Gastrocnemius medialis (tissue), 4 donors: ENCODE results near the gene NDUFC2. TPM values are rescaled to one million over a fixed set of nuclear protein-coding genes. Genes with fewer than 3 reads are reported as not detected.

Source experiments
- ATAC-seq, 2 donors: fragments of 150-250 bp; one replicate each; pipeline ENCODE4 v1.9.1; 2016
- DNase-seq, 2 donors: peaks; one replicate each; pipeline ENCODE4 v3.0.0-alpha.2; 2019
- H3K27ac ChIP-seq, 4 donors: fragments of 200-600 bp; sonication (generic); 1 replicate in 1 of 4; 2 replicates in 3 of 4; pipeline ENCODE4 v1.5.1; 2016 to 2018; ENCODE audit warnings: mild to moderate bottlenecking in 2 of 4, moderate library complexity in 1 of 4
- H3K27me3 ChIP-seq, 3 donors: fragments of 200-600 bp; sonication (generic) in 2 of 3; 1 replicate in 1 of 3; 2 replicates in 2 of 3; pipeline versions ENCODE4 v1.5.1 to v1.6.0; 2016 to 2019; ENCODE audit warnings: mild to moderate bottlenecking in 1 of 3, moderate library complexity in 1 of 3
- H3K36me3 ChIP-seq, 2 donors: fragments of 200-600 bp; sonication (generic) in 1 of 2; one replicate each; pipeline ENCODE4 v1.5.1; 2017 to 2018
- H3K4me1 ChIP-seq, 2 donors: fragments of 200-600 bp; sonication (generic) in 1 of 2; one replicate each; pipeline ENCODE4 v1.5.1; 2016 to 2017; ENCODE audit warnings: mild to moderate bottlenecking in 2 of 2
- H3K4me3 ChIP-seq, 4 donors: fragments of 200-600 bp; sonication (generic) in 3 of 4; 1 replicate in 1 of 4; 2 replicates in 3 of 4; pipeline ENCODE4 v1.5.1; 2016 to 2019; ENCODE audit warnings: mild to moderate bottlenecking in 2 of 4
- H3K9me3 ChIP-seq, 3 donors: fragments of 200-600 bp; sonication (generic) in 2 of 3; 1 replicate in 1 of 3; 2 replicates in 2 of 3; pipeline ENCODE4 v1.5.1; 2016 to 2019
- CTCF ChIP-seq, 5 experiments: fragments of 450-650 bp in 3 of 5; fragments of 200-600 bp in 2 of 5; sonication (generic) in 2 of 5; IDR thresholded peaks in 4 of 5; conservative IDR thresholded peaks in 1 of 5; 1 replicate in 4 of 5; 2 replicates in 1 of 5; pipeline ENCODE4 v1.5.1; 2016 to 2019; ENCODE audit warnings: antibody characterized with exemption in 5 of 5, mild to moderate bottlenecking in 3 of 5, moderate library complexity in 3 of 5
- POLR2A ChIP-seq, 2 donors: fragments of 450-650 bp; IDR thresholded peaks; one replicate each; pipeline ENCODE4 v1.6.1; 2017; ENCODE audit warnings: antibody characterized with exemption in 2 of 2, mild to moderate bottlenecking in 2 of 2, moderate library complexity in 2 of 2
- in situ Hi-C, 4 donors: fragments of 200-750 bp; cut with MboI; loops; one replicate each; pipeline versions ENCODE4 v1.15.0 to v1.8.0; 2017; ENCODE audit warnings: low sequenced_read_pairs in 4 of 4
- intact Hi-C: fragments of 100-400 bp; cut with DNase I; formaldehyde crosslinking; loops from one replicate; pipeline ENCODE4 v1.15.1; 2023; ENCODE audit warnings: low total_unique reads
- total RNA-seq, 4 donors: library from RNA; depleted of rRNA; stranded (reverse); fragments of >200 nt; gene quantifications; one replicate each; pipeline versions ENCODE4 v1.1.0 to v1.2.3, GENCODE V29; 2016

The NDUFC2 gene
- total RNA-seq, 4 donors from 2014 or later, result 83.7 to 207 (median 156) TPM

DNA sequence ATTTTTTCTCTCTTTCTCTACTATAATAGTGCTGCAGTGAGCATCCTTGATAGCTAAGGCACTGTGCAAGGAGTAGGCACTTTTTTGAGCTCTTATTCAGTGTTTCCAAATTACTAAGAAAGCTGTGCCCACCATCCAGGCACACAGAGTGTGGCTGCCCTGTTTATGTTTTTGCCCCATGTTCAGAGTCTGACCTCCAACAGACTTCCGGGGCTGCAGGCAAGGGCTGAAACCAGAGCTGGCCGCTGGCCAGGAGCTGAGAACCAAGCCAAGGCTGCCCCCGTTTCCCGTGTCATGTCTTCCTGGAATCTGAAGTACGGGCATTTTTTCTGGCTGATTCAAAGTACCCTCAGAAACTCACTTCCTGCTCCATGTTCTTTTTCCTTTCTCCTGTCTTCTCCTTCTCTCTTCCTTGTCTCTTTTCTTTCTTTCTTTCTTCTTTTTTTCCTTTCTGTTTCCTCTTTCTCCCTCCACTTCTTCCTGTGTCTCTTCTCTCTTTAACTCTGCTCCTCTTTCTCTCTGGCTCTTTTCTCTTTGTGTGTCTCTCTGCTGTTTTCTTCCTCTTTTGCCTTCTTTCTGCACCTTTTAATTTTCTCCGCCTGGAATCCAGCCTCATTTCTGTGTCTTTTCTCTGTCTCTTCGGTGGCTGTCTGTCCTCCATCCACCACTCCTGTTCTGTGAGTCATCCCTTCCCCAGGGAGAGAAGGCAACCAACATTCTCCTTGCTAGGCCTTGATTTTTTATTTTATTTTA lies 39.6 kb downstream of the NDUFC2 start:
- DNase-seq (peak in 1 of 2 donors; percentile 41), ATAC-seq (peak in 1 of 2 donors; percentile 46)
- Histone ChIP-seq H3K9me3 (no peaks in the 10 kb centered on the region), H3K27me3 (no peaks in the 10 kb centered on the region), H3K4me3 (peak overlapping the region; percentile 3 to 48 (median 23)), H3K36me3 (no peaks in the 10 kb centered on the region), H3K27ac (peak overlapping the region; percentile 27 to 71 (median 48)), H3K4me1 (peaks cover 1 to 8% of the 10 kb centered on the region in 2 donors)
- no peak for TF ChIP-seq POLR2A (IDR thresholded peaks at IDR 0.05)
- TF ChIP-seq CTCF (IDR thresholded peaks at IDR 0.05 in 4 of 5, conservative IDR thresholded peaks at IDR 0.05 in 1 of 5), result no peak
- intact Hi-C loops, result no loop called here
- in situ Hi-C loops, result no loop called here

GRCh38 chr11:78039391-78039918 lies 40.2 kb downstream of the NDUFC2 start:
- intact Hi-C loops, result no loop called here
- in situ Hi-C loops, result no loop called here
- Histone ChIP-seq H3K27ac (peak overlapping the region in 2 of 4 donors; percentile 62 to 71), H3K4me3 (no peak overlapping the region), H3K27me3 (no peaks in the 10 kb centered on the region), H3K4me1 (peaks cover 0 to 8% of the 10 kb centered on the region in 2 donors), H3K9me3 (no peaks in the 10 kb centered on the region), H3K36me3 (no peaks in the 10 kb centered on the region)
- DNase-seq, result no peak
- TF ChIP-seq CTCF (IDR thresholded peaks at IDR 0.05 in 4 of 5, conservative IDR thresholded peaks at IDR 0.05 in 1 of 5) (no peak), POLR2A (IDR thresholded peaks at IDR 0.05) (no peak)
- no peak for ATAC-seq

DNA sequence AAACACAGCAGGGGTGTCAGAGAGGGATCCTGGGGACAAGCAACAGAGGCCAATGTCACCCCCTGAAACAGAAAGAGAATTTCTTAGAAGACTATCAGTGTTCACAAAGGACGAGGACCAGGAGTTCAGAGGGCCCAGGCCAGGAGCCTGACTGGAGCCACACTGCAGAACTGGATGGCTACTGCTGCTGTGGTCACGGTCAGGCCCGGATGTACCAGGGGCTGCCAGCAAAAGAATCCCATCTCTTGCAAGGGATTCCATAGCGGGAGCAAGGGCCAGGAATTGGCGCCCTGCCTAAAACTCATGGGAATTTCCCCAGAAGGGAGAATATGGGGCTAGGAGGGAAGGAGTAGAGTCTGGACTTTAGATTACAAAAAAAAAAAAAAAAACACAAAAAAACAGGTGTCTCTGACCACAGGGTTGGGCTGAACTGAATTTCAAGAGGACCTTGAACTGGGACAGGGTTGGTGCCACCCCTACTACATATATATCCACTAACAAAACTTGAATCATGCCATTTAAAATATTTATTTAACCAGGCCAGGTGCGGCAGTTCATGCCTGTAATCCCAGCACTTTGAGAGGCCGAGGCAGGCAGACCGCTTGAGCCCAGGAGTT lies 40.9 kb downstream of the NDUFC2 start:
- no peak for TF ChIP-seq CTCF (IDR thresholded peaks at IDR 0.05 in 4 of 5, conservative IDR thresholded peaks at IDR 0.05 in 1 of 5)
- TF ChIP-seq POLR2A (IDR thresholded peaks at IDR 0.05), result no peak
- Histone ChIP-seq H3K27ac (no peak overlapping the region), H3K36me3 (no peaks in the 10 kb centered on the region), H3K4me3 (no peak overlapping the region), H3K27me3 (no peaks in the 10 kb centered on the region), H3K9me3 (no peaks in the 10 kb centered on the region), H3K4me1 (peaks cover 0 to 8% of the 10 kb centered on the region in 2 donors)
- no peak for DNase-seq
- intact Hi-C loops (no loop called here), in situ Hi-C loops (no loop called here)
- ATAC-seq, result no peak

GRCh38 chr11:78037825-78038620 lies 41.6 kb downstream of the NDUFC2 start:
- intact Hi-C loops, result no loop called here
- ATAC-seq, result no peak

More at GRCh38 chr11:78037825-78038620, 41.6 kb downstream of the NDUFC2 start:
- Histone ChIP-seq H3K36me3 (no peaks in the 10 kb centered on the region), H3K9me3 (no peaks in the 10 kb centered on the region), H3K4me1 (peaks cover 0 to 8% of the 10 kb centered on the region in 2 donors), H3K27ac (no peak overlapping the region), H3K4me3 (no peak overlapping the region), H3K27me3 (no peaks in the 10 kb centered on the region)
- no peak for DNase-seq
- in situ Hi-C loops, result no loop called here
- no peak for TF ChIP-seq POLR2A (IDR thresholded peaks at IDR 0.05)
- TF ChIP-seq CTCF (IDR thresholded peaks at IDR 0.05 in 4 of 5, conservative IDR thresholded peaks at IDR 0.05 in 1 of 5), result no peak
